NCI-H774 (cell line): ENCODE results near the gene RAB20.
"Not testable (repeated sequence)": the region's sequence is repeated elsewhere in the genome, so short reads cannot be mapped to it uniquely, and the experiment has no call there.

Experiments
- DNase-seq: peaks from one replicate; lab custom pipeline; 2025; lab: John Stamatoyannopoulos, UW

Gene RAB20

GRCh38 chr13:110554946-110555345 is 6.6 kb downstream of the RAB20 start:
- DNase-seq: no peak

- DNase-seq: no peak
Measured at GRCh38 chr13:110554227-110554836, 7.2 kb downstream of the RAB20 start.

- DNase-seq: no peak
Measured at GRCh38 chr13:110553417-110553816, 8.1 kb downstream of the RAB20 start.

- no peak for DNase-seq
Measured at GRCh38 chr13:110552767-110553166, 8.8 kb downstream of the RAB20 start.

GRCh38 chr13:110551284-110551683 is 10.2 kb downstream of the RAB20 start:
- no peak for DNase-seq

- no peak for DNase-seq
Measured at GRCh38 chr13:110549795-110550160, 11.7 kb downstream of the RAB20 start.

GRCh38 chr13:110548891-110549794 is 12.4 kb downstream of the RAB20 start:
- no peak for DNase-seq

GRCh38 chr13:110546926-110547325 is 14.6 kb downstream of the RAB20 start:
- no peak for DNase-seq

GRCh38 chr13:110546378-110546777 is 15.1 kb downstream of the RAB20 start:
- no peak for DNase-seq

GRCh38 chr13:110542169-110542796 is 19.2 kb downstream of the RAB20 start:
- DNase-seq: no peak

GRCh38 chr13:110541526-110541920 is 20.0 kb downstream of the RAB20 start:
- DNase-seq: no peak

GRCh38 chr13:110540871-110541525 is 20.5 kb downstream of the RAB20 start:
- no peak for DNase-seq

- DNase-seq: no peak
Measured at GRCh38 chr13:110539894-110540293, 21.6 kb downstream of the RAB20 start.

GRCh38 chr13:110538632-110539031 is 22.9 kb downstream of the RAB20 start:
- peak; percentile 40 for DNase-seq

GRCh38 chr13:110536006-110536693 is 25.4 kb downstream of the RAB20 start:
- no peak for DNase-seq

- DNase-seq: no peak
Measured at GRCh38 chr13:110535526-110535925, 26.0 kb downstream of the RAB20 start.

GRCh38 chr13:110533771-110534670 is 27.5 kb downstream of the RAB20 start:
- DNase-seq: no peak

GRCh38 chr13:110532258-110532657 is 29.3 kb downstream of the RAB20 start:
- DNase-seq: not testable (repeated sequence)

- DNase-seq: no peak
Measured at GRCh38 chr13:110531671-110532083, 29.8 kb downstream of the RAB20 start.

- no peak for DNase-seq
Measured at GRCh38 chr13:110531100-110531499, 30.4 kb downstream of the RAB20 start.
